ENCODE results near the gene PUDP. TPM values are rescaled to one million over a fixed set of nuclear protein-coding genes. Genes with fewer than 3 reads are reported as not detected.
A peak's percentile ranks its signal among the peaks of the same experiment; 100 is the strongest.

Gene PUDP
- total RNA-seq, 1 donor from 2014 or later: 6.1 TPM

DNA sequence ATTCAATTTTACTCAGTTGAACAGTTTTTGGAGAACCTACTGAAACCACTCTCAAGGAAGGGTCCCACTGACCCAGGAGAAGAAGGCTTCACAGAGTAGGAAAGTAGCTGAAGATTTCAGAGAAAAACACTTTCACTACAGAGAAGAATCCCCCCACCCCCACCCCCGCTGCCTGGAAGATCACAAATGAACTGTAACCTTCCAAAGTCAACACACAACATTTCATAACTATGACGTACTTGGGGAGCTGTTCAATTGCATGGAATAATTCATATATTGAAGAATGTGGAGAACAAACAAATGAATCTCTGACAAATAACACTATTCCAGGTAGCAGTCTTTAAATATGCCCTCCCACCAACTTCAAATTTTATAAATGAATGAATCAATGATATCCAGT, 86.5 kb downstream of the PUDP start:
- no peak for FAIRE-seq
- TF ChIP-seq, protein P1, sequence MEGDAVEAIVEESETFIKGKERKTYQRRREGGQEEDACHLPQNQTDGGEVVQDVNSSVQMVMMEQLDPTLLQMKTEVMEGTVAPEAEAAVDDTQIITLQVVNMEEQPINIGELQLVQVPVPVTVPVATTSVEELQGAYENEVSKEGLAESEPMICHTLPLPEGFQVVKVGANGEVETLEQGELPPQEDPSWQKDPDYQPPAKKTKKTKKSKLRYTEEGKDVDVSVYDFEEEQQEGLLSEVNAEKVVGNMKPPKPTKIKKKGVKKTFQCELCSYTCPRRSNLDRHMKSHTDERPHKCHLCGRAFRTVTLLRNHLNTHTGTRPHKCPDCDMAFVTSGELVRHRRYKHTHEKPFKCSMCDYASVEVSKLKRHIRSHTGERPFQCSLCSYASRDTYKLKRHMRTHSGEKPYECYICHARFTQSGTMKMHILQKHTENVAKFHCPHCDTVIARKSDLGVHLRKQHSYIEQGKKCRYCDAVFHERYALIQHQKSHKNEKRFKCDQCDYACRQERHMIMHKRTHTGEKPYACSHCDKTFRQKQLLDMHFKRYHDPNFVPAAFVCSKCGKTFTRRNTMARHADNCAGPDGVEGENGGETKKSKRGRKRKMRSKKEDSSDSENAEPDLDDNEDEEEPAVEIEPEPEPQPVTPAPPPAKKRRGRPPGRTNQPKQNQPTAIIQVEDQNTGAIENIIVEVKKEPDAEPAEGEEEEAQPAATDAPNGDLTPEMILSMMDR (IDR thresholded peaks at IDR 0.05; ENCODE audit: insufficient read depth, low read length, severe bottlenecking): no peak
- H3K4me3 ChIP-seq (ENCODE audit: low read depth, low read length): no peak overlapping the region
- peak; percentile 45 for DNase-seq (ENCODE audit: low read depth)
- H3K27me3 ChIP-seq (ENCODE audit: control insufficient read depth, insufficient read depth, low read length): no peaks in the 10 kb centered on the region
- H3K36me3 ChIP-seq (ENCODE audit: control insufficient read depth, insufficient read depth, low read length): no peaks in the 10 kb centered on the region

DNA sequence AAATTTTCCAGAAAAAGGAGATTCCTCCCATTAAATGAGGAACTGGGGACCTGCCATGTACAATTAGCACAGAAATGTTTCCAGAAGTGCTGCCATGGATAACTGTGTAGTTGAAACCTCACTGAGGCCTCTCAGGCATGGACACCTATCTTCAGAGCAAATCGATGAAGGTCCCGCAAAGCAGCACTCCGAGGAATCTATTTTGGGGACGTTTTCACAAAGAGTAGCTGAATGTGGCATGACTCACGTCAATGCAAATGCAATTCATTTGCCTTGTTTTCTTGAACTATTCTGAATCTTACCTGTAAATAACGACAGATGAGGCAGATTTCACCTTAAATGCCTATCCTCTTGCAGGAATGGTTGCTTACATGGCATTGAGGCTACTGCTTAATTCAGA, 87.5 kb downstream of the PUDP start:
- no peak overlapping the region for H3K4me3 ChIP-seq (ENCODE audit: low read depth, low read length)
- TF ChIP-seq, protein P1 (IDR thresholded peaks at IDR 0.05; ENCODE audit: insufficient read depth, low read length, severe bottlenecking): no peak
- no peaks in the 10 kb centered on the region for H3K36me3 ChIP-seq (ENCODE audit: control insufficient read depth, insufficient read depth, low read length)
- no peaks in the 10 kb centered on the region for H3K27me3 ChIP-seq (ENCODE audit: control insufficient read depth, insufficient read depth, low read length)
- FAIRE-seq (no peak), DNase-seq (ENCODE audit: low read depth) (no peak)

DNA sequence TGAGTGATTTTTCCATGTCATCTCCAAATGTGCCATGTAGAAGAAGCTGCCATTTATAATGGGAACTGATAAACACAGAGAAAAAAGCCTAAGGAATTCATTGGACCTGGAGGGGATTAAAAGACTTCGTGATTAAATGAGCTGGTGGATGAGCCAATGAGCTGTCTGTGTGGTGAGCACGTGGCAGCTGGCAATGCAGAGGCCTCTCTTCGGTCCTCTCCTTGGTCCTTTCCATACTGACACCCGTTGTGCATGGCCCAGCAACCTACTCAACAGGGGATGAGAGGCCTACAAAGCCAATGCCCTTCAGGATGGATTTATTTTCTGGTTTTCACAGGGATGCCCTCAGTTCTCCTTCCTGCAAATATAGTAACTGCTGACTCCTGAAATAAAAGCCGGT, 88.1 kb downstream of the PUDP start:
- no peak for FAIRE-seq
- no peak for DNase-seq (ENCODE audit: low read depth)
- no peak overlapping the region for H3K4me3 ChIP-seq (ENCODE audit: low read depth, low read length)
- H3K27me3 ChIP-seq (ENCODE audit: control insufficient read depth, insufficient read depth, low read length): no peaks in the 10 kb centered on the region
- H3K36me3 ChIP-seq (ENCODE audit: control insufficient read depth, insufficient read depth, low read length): no peaks in the 10 kb centered on the region
- TF ChIP-seq, protein P1 (IDR thresholded peaks at IDR 0.05; ENCODE audit: insufficient read depth, low read length, severe bottlenecking): no peak

DNA sequence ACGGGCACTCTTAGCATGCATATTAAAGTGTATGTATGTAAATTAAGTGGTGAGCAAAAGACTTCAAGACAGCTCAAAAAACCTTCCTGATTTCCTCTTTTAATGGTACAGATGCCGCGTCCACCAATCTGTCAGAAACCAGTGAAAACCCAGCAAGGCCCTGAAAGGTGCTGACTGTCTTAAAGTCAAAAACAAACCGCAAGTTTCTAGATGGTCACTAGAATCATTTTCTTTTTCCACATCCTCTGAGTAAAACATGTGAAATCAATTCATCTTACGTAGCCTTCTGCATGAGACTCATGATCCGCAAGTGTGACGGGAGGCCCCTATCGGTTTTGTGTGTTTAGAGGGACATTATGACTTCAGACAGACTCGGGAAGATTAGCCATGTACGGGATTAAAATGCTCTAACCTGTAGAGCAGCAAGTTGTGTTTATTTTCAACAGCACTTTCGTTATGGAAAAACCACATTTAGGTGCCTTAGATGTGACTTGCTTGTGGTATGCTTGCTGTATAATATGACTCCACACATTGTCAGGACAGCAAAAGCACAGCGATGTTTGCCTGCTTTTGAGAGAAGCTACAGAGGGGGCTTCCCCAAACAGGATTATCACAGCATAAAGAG, 88.6 kb downstream of the PUDP start:
- no peak for FAIRE-seq

DNA sequence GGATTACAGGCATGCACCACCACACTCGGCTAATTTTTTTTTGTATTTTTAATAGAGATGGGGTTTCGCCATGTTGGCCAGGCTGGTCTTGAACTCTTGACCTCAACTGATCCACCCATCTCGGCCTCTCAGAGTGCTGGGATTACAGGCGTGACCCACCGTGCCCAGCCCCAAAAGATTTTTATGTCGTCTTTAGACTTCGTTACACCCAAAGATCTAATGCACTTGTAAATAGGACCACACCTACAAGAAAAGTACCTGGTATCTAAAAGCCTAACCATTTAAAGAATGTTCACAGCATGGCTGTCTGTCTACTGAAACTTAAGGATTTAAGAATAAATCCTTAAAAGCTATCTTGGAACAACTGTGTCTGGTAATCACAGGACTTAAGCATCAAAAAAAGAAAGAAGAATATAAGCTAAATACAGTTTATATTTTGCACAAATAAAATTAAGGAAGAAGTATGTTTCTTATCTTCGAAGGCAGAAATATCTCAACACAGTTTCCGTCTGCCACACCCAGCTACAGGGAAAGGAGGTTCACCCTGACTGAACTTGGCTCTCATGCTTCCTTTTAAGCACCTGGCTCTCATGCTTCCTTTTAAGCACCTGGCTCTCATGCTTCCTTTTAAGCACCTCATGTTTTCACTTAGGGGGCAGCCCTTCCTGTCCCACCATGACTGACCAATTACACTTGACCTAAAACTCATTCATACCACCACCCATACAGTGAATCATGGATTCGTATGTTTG, 92.4 kb downstream of the PUDP start:
- H3K36me3 ChIP-seq (ENCODE audit: control insufficient read depth, insufficient read depth, low read length): no peaks in the 10 kb centered on the region
- H3K27me3 ChIP-seq (ENCODE audit: control insufficient read depth, insufficient read depth, low read length): no peaks in the 10 kb centered on the region
- no peak for DNase-seq (ENCODE audit: low read depth)
- no peak overlapping the region for H3K4me3 ChIP-seq (ENCODE audit: low read depth, low read length)
- TF ChIP-seq, protein P1 (IDR thresholded peaks at IDR 0.05; ENCODE audit: insufficient read depth, low read length, severe bottlenecking): no peak
- FAIRE-seq: no peak

More for the DNA sequence above, 88.6 kb downstream of the PUDP start:
- Histone ChIP-seq H3K27me3 (ENCODE audit: control insufficient read depth, insufficient read depth, low read length) (no peaks in the 10 kb centered on the region), H3K36me3 (ENCODE audit: control insufficient read depth, insufficient read depth, low read length) (no peaks in the 10 kb centered on the region), H3K4me3 (ENCODE audit: low read depth, low read length) (no peak overlapping the region)
- TF ChIP-seq, protein P1 (IDR thresholded peaks at IDR 0.05; ENCODE audit: insufficient read depth, low read length, severe bottlenecking): no peak
- DNase-seq (ENCODE audit: low read depth): no peak
